Measurements from ENCODE around the gene WSCD2.
A peak's percentile ranks its signal among the peaks of the same experiment; 100 is the strongest.

GRCh38 chr12:108234158-108234557 lies 105.1 kb downstream of the WSCD2 start:
- TF ChIP-seq EZH2 (IDR thresholded peaks at IDR 0.05; ENCODE audit: borderline replicate concordance, insufficient read depth, low read length, poor library complexity, severe bottlenecking) (no peak), SMC3 (conservative IDR thresholded peaks at IDR 0.05; ENCODE audit: poor library complexity) (no peak), RAD21 (conservative IDR thresholded peaks at IDR 0.05) (peak; percentile 37), CTCF (IDR thresholded peaks at IDR 0.05; ENCODE audit: poor library complexity, severe bottlenecking) (no peak), EP300 (conservative IDR thresholded peaks at IDR 0.05; ENCODE audit: poor library complexity, severe bottlenecking) (no peak), MXI1 (conservative IDR thresholded peaks at IDR 0.05; ENCODE audit: poor library complexity, severe bottlenecking) (no peak), POLR2AphosphoS5 (IDR thresholded peaks at IDR 0.05) (no peak)

Data from neural cell (in vitro differentiated cells).